GM23248 (cell line): ENCODE results near the gene ZNF644. TPM values are rescaled to one million over a fixed set of nuclear protein-coding genes. Genes with fewer than 3 reads are reported as not detected.

Experiments
- DNase-seq: peaks from one replicate; pipeline ENCODE4 v3.0.0-alpha.2; 2015
- H2AFZ ChIP-seq: fragments of 200-600 bp; sonication (generic); 2 replicates; pipeline ENCODE4 v1.6.1; 2016; ENCODE audit warnings: antibody characterized with exemption
- H3F3A ChIP-seq: fragments of 200-600 bp; sonication (generic); 2 replicates; pipeline ENCODE4 v1.6.1; 2016; ENCODE audit warnings: mild to moderate bottlenecking, antibody characterized with exemption, mixed run types; ENCODE audit not compliant: insufficient read depth
- H3K27ac ChIP-seq: fragments of 200-600 bp; sonication (generic); 2 replicates; pipeline ENCODE4 v1.5.1; 2016; ENCODE audit warnings: mild to moderate bottlenecking
- H3K27me3 ChIP-seq: fragments of 200-600 bp; sonication (generic); replicated peaks from 2 replicates; pipeline ENCODE4 v1.6.1; 2016; ENCODE audit warnings: mild to moderate bottlenecking; ENCODE audit not compliant: insufficient read depth
- H3K36me3 ChIP-seq: fragments of 200-600 bp; sonication (generic); 2 replicates; pipeline ENCODE4 v1.6.1; 2016; ENCODE audit warnings: low read depth, mild to moderate bottlenecking
- H3K4me1 ChIP-seq: fragments of 200-600 bp; sonication (generic); 2 replicates; pipeline ENCODE4 v1.6.1; 2016; ENCODE audit warnings: mild to moderate bottlenecking; ENCODE audit not compliant: insufficient read depth
- H3K4me2 ChIP-seq: fragments of 200-600 bp; sonication (generic); one replicate; pipeline ENCODE4 v1.6.1; 2016; ENCODE audit warnings: mild to moderate bottlenecking; ENCODE audit not compliant: unreplicated experiment
- H3K4me3 ChIP-seq: fragments of 200-600 bp; sonication (generic); 2 replicates; pipeline ENCODE4 v1.5.1; 2016; ENCODE audit warnings: mild to moderate bottlenecking
- H3K79me2 ChIP-seq: fragments of 200-600 bp; sonication (generic); 2 replicates; pipeline ENCODE4 v1.6.1; 2016; ENCODE audit warnings: mild to moderate bottlenecking; ENCODE audit not compliant: insufficient read depth
- H3K9ac ChIP-seq: fragments of 200-600 bp; sonication (generic); 2 replicates; pipeline ENCODE4 v1.6.1; 2016; ENCODE audit warnings: mild to moderate bottlenecking
- H3K9me2 ChIP-seq: fragments of 200-600 bp; sonication (generic); 2 replicates; pipeline ENCODE4 v1.6.1; 2016; ENCODE audit warnings: mixed run types, mild to moderate bottlenecking, moderate library complexity; ENCODE audit not compliant: insufficient read depth
- H3K9me3 ChIP-seq: fragments of 200-600 bp; sonication (generic); one replicate; pipeline ENCODE4 v1.6.1; 2017; ENCODE audit warnings: low read depth
- H4K20me1 ChIP-seq: fragments of 200-600 bp; sonication (generic); 2 replicates; pipeline ENCODE4 v1.6.0; 2016; ENCODE audit not compliant: insufficient read depth
- EZH2 ChIP-seq: fragments of 200-600 bp; sonication (generic); IDR thresholded peaks from 2 replicates; pipeline ENCODE4 v1.6.1; 2018; ENCODE audit warnings: antibody characterized with exemption, mild to moderate bottlenecking; ENCODE audit not compliant: insufficient read depth, poor library complexity, severe bottlenecking
- EZH2phosphoT487 ChIP-seq: fragments of 200-600 bp; sonication (generic); IDR thresholded peaks from 2 replicates; pipeline ENCODE4 v1.6.1; 2018; ENCODE audit warnings: antibody characterized with exemption, moderate library complexity, mild to moderate bottlenecking, low read depth; ENCODE audit not compliant: insufficient read depth
- WGBS, 2 experiments: methylation state at CpG; one replicate each; pipeline ENCODE4 v1.1.6; 2015 to 2017; ENCODE audit warnings: low lambda C conversion rate in 2 of 2, low coverage in 1 of 2; ENCODE audit errors: missing lambda C conversion rate in 2 of 2; 5-methylcytosine and 5-hydroxymethylcytosine counted together
- in situ Hi-C: fragments of 300-500 bp; cut with MboI; formaldehyde crosslinking; loops from 2 replicates; pipeline ENCODE4 v1.15.0; 2020
- polyA plus RNA-seq: library from polyadenylated mRNA; unstranded; fragments of >200 nt; fragmentation: Nextera tagmentation; extraction: Ambion mirVana; gene quantifications from 2 replicates; pipeline ENCODE4 v1.2.1, GENCODE V29; 2016
- total RNA-seq: library from RNA; depleted of rRNA; stranded (reverse); fragments of >200 nt; shearing (Covaris generic); gene quantifications from 2 replicates; pipeline ENCODE4 v1.2.3, GENCODE V29; 2014

The ZNF644 gene
- total and polyA plus RNA-seq, 2 experiments from 2014 or later = 34.1 to 35.9 TPM

GRCh38 chr1:91036894-91037829 is 15.3 kb upstream of the ZNF644 start:
- H3F3A ChIP-seq = no peaks in the 10 kb centered on the region
- no peaks in the 10 kb centered on the region for H3K9me2 ChIP-seq
- no peaks in the 10 kb centered on the region for H4K20me1 ChIP-seq
- H3K4me3 ChIP-seq = no peak overlapping the region
- TF ChIP-seq EZH2 = no peak
- TF ChIP-seq EZH2phosphoT487 = no peak
- no peaks in the 10 kb centered on the region for H3K36me3 ChIP-seq
- no peak overlapping the region for H3K27ac ChIP-seq
- in situ Hi-C loops = no loop called here
- H2AFZ ChIP-seq = no peak overlapping the region
- peaks cover 5% of the 10 kb centered on the region; the same call in 1 of the 2 replicates for H3K27me3 ChIP-seq
- no peaks in the 10 kb centered on the region for H3K4me1 ChIP-seq
- H3K9ac ChIP-seq = no peak overlapping the region
- H3K9me3 ChIP-seq = no peaks in the 10 kb centered on the region
- no peak overlapping the region for H3K4me2 ChIP-seq
- no peak for DNase-seq
- WGBS, 2 experiments = 43 to 48% methylated on average over 4 of the region's 4 CpGs
- no peaks in the 10 kb centered on the region for H3K79me2 ChIP-seq

GRCh38 chr1:91032349-91032748 is 10.5 kb upstream of the ZNF644 start:
- in situ Hi-C loops = no loop called here
- Histone ChIP-seq H3K4me3 (no peak overlapping the region), H3K4me2 (no peak overlapping the region), H3F3A (no peaks in the 10 kb centered on the region), H3K27ac (no peak overlapping the region), H3K4me1 (no peaks in the 10 kb centered on the region), H4K20me1 (no peaks in the 10 kb centered on the region), H3K27me3 (peaks cover 5% of the 10 kb centered on the region; the same call in 1 of the 2 replicates), H3K79me2 (no peaks in the 10 kb centered on the region), H3K9ac (no peak overlapping the region), H2AFZ (no peak overlapping the region), H3K9me2 (no peaks in the 10 kb centered on the region), H3K9me3 (no peaks in the 10 kb centered on the region), H3K36me3 (no peaks in the 10 kb centered on the region)
- no peak for TF ChIP-seq EZH2
- TF ChIP-seq EZH2phosphoT487 = no peak
- DNase-seq = no peak

- no peaks in the 10 kb centered on the region for H3K79me2 ChIP-seq
- no peak overlapping the region for H3K9ac ChIP-seq
- no peaks in the 10 kb centered on the region for H3F3A ChIP-seq
- no peak overlapping the region for H2AFZ ChIP-seq
- H3K27ac ChIP-seq = no peak overlapping the region
- H4K20me1 ChIP-seq = no peaks in the 10 kb centered on the region
- H3K36me3 ChIP-seq = no peaks in the 10 kb centered on the region
- WGBS, 2 experiments = 66 to 86% methylated on average over 1 of the region's 1 CpG
- no peaks in the 10 kb centered on the region for H3K9me3 ChIP-seq
- H3K4me1 ChIP-seq = no peaks in the 10 kb centered on the region
- DNase-seq = no peak
- peaks cover 5% of the 10 kb centered on the region; the same call in 1 of the 2 replicates for H3K27me3 ChIP-seq
- no peak for TF ChIP-seq EZH2phosphoT487
- no peak for TF ChIP-seq EZH2
- H3K4me2 ChIP-seq = no peak overlapping the region
- H3K4me3 ChIP-seq = no peak overlapping the region
- no peaks in the 10 kb centered on the region for H3K9me2 ChIP-seq
- in situ Hi-C loops = no loop called here
These were observed 9.2 kb upstream of the ZNF644 start for GRCh38 chr1:91031081-91031480.

GRCh38 chr1:91026777-91027176 is 4.9 kb upstream of the ZNF644 start:
- 79 to 93% methylated on average over 1 of the region's 1 CpG for WGBS, 2 experiments
- peaks cover 12% of the 10 kb centered on the region for H3F3A ChIP-seq
- TF ChIP-seq EZH2 (no peak), EZH2phosphoT487 (no peak)

More at GRCh38 chr1:91026777-91027176, 4.9 kb upstream of the ZNF644 start:
- in situ Hi-C loops = no loop called here
- no peaks in the 10 kb centered on the region for H3K9me2 ChIP-seq
- H2AFZ ChIP-seq = no peak overlapping the region
- no peaks in the 10 kb centered on the region for H3K27me3 ChIP-seq
- H3K9me3 ChIP-seq = no peaks in the 10 kb centered on the region
- H3K36me3 ChIP-seq = no peaks in the 10 kb centered on the region
- H3K4me3 ChIP-seq = no peak overlapping the region
- peaks cover 8% of the 10 kb centered on the region; the same call in 1 of the 2 replicates for H3K4me1 ChIP-seq
- H3K79me2 ChIP-seq = 0 out of 2 replicates have a peak, but pooled peaks cover 4% of the 10 kb centered on the region
- no peak overlapping the region for H3K4me2 ChIP-seq
- H4K20me1 ChIP-seq = no peaks in the 10 kb centered on the region
- no peak overlapping the region for H3K27ac ChIP-seq
- no peak overlapping the region for H3K9ac ChIP-seq
- peak; percentile 53 for DNase-seq
